GM18499 (cell line): Measurements from ENCODE around the gene SH2D1A.

Source experiments
- ATAC-seq: cut with Tn5 transposase; IDR thresholded peaks from one replicate; pipeline ENCODE4 v1.9.1; 2021; ENCODE audit warnings: moderate number of reproducible peaks; ENCODE audit not compliant: insufficient read depth, unreplicated experiment

SH2D1A gene

DNA sequence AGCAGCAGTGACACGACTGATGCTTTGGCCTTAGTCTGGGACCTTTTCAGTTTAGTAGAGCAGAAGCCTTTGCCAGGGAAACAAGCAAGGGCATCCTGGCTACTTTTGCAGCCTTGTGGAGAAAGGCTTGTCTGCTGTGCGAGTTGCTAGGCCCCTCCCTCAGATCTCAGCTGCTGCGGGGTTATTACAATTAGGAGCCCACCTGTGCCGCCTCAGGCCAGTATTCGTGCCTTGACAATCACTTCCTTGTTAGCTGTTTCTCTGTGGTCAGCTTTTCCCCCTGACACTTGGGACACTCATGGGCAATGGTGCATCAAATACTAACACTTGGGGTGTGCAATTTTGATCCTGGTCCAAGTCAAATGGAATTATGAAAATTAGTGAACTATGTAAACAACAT, 67.9 kb downstream of the SH2D1A start:
- ATAC-seq: no peak

DNA sequence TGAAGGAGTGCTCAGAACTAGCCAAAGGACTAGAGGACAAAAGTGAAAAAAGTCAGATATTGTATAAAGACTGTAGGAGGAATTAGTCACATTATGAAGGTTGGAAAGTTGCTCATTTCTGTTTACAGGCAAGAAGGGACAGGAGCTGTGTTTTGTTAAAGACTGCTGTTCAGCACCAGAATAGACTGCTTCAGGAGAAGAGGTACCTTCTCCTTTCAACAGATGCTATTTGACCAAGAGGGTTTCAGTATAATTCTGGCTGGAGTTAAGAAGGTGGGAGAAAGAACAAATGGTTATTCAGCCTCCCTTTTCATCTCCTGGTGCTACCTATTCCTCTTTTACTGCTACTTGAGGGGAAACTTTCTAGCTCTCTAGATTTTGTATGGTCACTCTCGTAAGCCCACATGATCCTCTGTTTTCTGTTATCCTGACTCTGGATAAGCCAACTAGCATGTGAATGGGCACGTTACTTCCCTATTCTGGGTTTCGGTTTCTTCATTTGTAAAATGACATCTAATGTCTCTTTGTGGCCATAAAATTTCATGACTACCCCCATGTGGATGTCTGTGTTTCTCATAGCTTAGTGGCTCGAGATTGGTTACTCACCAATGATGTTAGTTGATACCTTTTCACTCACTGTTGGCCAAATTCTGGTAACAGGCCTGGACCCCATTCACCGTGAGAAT, 68.9 kb downstream of the SH2D1A start:
- no peak for ATAC-seq

DNA sequence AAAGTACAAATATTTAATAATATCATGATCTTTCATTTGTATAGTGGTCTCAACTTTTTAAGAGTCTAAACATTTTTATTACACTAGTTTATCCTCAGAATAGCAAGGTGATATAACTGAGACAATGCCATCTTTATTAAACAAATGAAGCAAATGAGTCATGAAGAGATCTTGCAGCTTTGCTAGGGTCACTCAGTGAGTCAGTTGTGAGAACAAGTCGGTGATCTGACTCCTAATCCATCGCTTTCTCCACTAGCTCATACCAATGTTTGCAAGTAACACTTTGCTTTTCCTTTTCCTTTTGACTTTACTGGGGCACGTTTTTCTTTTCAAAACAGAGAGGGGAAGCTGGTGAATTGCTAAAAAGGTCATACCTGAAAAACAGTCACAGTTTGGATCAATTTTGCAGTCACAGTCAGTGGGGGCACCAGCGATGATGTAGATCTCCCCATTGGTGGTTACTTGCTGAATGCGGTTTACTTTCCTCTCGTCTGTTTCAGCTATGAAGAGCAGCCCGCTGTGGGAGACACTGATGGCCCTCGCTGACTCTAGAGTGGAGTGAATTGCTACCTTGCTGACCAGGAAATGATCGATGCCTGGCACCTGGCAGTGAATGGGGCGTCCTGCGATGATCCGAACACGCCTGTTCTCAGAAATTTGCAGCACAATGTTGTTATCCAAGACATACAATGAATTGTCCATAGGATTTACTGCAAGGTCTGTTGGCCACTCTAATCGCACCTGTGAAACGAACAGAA, 75.7 kb downstream of the SH2D1A start:
- ATAC-seq: no peak
